DOHH2 (cell line): Measurements from ENCODE around the gene ADAMTS9.

Experiments used
- H3F3A ChIP-seq: fragments of 200-600 bp; sonication (generic), shearing (Covaris generic); 2 replicates; pipeline ENCODE4 v1.6.0; 2016; ENCODE audit warnings: antibody characterized with exemption, mild to moderate bottlenecking; ENCODE audit not compliant: control insufficient read depth, insufficient read depth
- H3K27ac ChIP-seq: fragments of 200-600 bp; sonication (generic); 2 replicates; pipeline ENCODE4 v1.5.1; 2014; ENCODE audit warnings: low read depth, mild to moderate bottlenecking, low read length, moderate library complexity
- H3K27me3 ChIP-seq: fragments of 200-600 bp; sonication (generic); 2 replicates; pipeline ENCODE4 v1.6.1; 2014; ENCODE audit warnings: mild to moderate bottlenecking, low read length, mixed read lengths; ENCODE audit not compliant: control insufficient read depth
- H3K36me3 ChIP-seq: fragments of 200-600 bp; sonication (generic); 2 replicates; pipeline ENCODE4 v1.6.1; 2014; ENCODE audit warnings: mild to moderate bottlenecking, low read length, moderate library complexity, mixed read lengths; ENCODE audit not compliant: control insufficient read depth
- H3K4me1 ChIP-seq: fragments of 200-600 bp; sonication (generic); 2 replicates; pipeline ENCODE4 v1.6.1; 2014; ENCODE audit warnings: mild to moderate bottlenecking, low read length, mixed read lengths; ENCODE audit not compliant: control insufficient read depth
- H3K4me2 ChIP-seq: fragments of 200-600 bp; sonication (generic); 2 replicates; pipeline ENCODE4 v1.6.0; 2014; ENCODE audit warnings: mild to moderate bottlenecking, low read length, moderate library complexity
- H3K4me3 ChIP-seq: fragments of 200-600 bp; sonication (generic); 2 replicates; pipeline ENCODE4 v1.5.1; 2014; ENCODE audit warnings: mild to moderate bottlenecking, low read length, mixed read lengths
- H3K79me2 ChIP-seq: fragments of 200-600 bp; sonication (generic); 2 replicates; pipeline ENCODE4 v1.6.1; 2014; ENCODE audit warnings: mild to moderate bottlenecking, low read length, mixed read lengths; ENCODE audit not compliant: control insufficient read depth
- H3K9me2 ChIP-seq: fragments of 200-600 bp; sonication (generic); replicated peaks from 2 replicates; pipeline ENCODE4 v1.6.1; 2014; ENCODE audit warnings: mild to moderate bottlenecking, low read length, mixed read lengths; ENCODE audit not compliant: control insufficient read depth
- H3K9me3 ChIP-seq: fragments of 200-600 bp; sonication (generic); 2 replicates; pipeline ENCODE4 v1.6.1; 2014; ENCODE audit warnings: antibody characterized with exemption, low read length, mixed read lengths; ENCODE audit not compliant: control insufficient read depth, insufficient read depth
- H4K20me1 ChIP-seq: fragments of 200-600 bp; sonication (generic); 2 replicates; pipeline ENCODE4 v1.6.0; 2014; ENCODE audit warnings: low read depth, mild to moderate bottlenecking, antibody characterized with exemption, low read length, moderate library complexity; ENCODE audit not compliant: control insufficient read depth, insufficient read depth
- CTCF ChIP-seq: fragments of 200-600 bp; sonication (generic); IDR thresholded peaks from one replicate; pipeline ENCODE4 v1.5.1; 2014; ENCODE audit warnings: antibody characterized with exemption, mild to moderate bottlenecking, low read depth, low read length; ENCODE audit not compliant: poor library complexity, severe bottlenecking
- EZH2phosphoT487 ChIP-seq: fragments of 200-600 bp; sonication (generic); IDR thresholded peaks from 2 replicates; pipeline ENCODE4 v1.6.1; 2017; ENCODE audit warnings: borderline replicate concordance, mild to moderate bottlenecking, antibody characterized with exemption, low read length, moderate library complexity, mixed read lengths

The ADAMTS9 gene

GRCh38 chr3:64501298-64501906 lies 186.4 kb downstream of the ADAMTS9 start:
- no peaks in the 10 kb centered on the region for H3K79me2 ChIP-seq
- no peaks in the 10 kb centered on the region for H3K9me3 ChIP-seq
- no peaks in the 10 kb centered on the region for H3K36me3 ChIP-seq
- H3F3A ChIP-seq, result no peaks in the 10 kb centered on the region
- no peak for TF ChIP-seq EZH2phosphoT487
- no peak for TF ChIP-seq CTCF
- no peak overlapping the region for H3K4me2 ChIP-seq
- H3K4me1 ChIP-seq, result no peaks in the 10 kb centered on the region
- H3K27ac ChIP-seq, result no peak overlapping the region
- H4K20me1 ChIP-seq, result no peaks in the 10 kb centered on the region
- no peak overlapping the region for H3K4me3 ChIP-seq
- no peaks in the 10 kb centered on the region for H3K27me3 ChIP-seq
- no peaks in the 10 kb centered on the region for H3K9me2 ChIP-seq

- Histone ChIP-seq H4K20me1 (no peaks in the 10 kb centered on the region), H3K4me1 (no peaks in the 10 kb centered on the region), H3K36me3 (no peaks in the 10 kb centered on the region), H3F3A (no peaks in the 10 kb centered on the region), H3K9me3 (no peaks in the 10 kb centered on the region), H3K27ac (no peak overlapping the region), H3K4me2 (no peak overlapping the region), H3K27me3 (peaks cover 22% of the 10 kb centered on the region), H3K4me3 (no peak overlapping the region), H3K9me2 (no peaks in the 10 kb centered on the region), H3K79me2 (no peaks in the 10 kb centered on the region)
- TF ChIP-seq CTCF (no peak), EZH2phosphoT487 (no peak)
Observed at GRCh38 chr3:64496786-64497490, 190.9 kb downstream of the ADAMTS9 start.

GRCh38 chr3:64495781-64496334 lies 191.9 kb downstream of the ADAMTS9 start:
- Histone ChIP-seq H3K4me2 (no peak overlapping the region), H3K27me3 (peaks cover 32% of the 10 kb centered on the region), H3F3A (no peaks in the 10 kb centered on the region), H3K4me3 (no peak overlapping the region), H3K9me2 (no peaks in the 10 kb centered on the region), H3K9me3 (no peaks in the 10 kb centered on the region), H4K20me1 (no peaks in the 10 kb centered on the region), H3K36me3 (no peaks in the 10 kb centered on the region), H3K4me1 (no peaks in the 10 kb centered on the region), H3K79me2 (no peaks in the 10 kb centered on the region), H3K27ac (no peak overlapping the region)
- TF ChIP-seq EZH2phosphoT487, result no peak
- no peak for TF ChIP-seq CTCF
